Neural cell (in vitro differentiated cells): Measurements from ENCODE around the gene ALOX5AP.

ENCODE experiments used
- EP300 ChIP-seq: fragments of 450-650 bp; conservative IDR thresholded peaks from 2 replicates; pipeline ENCODE4 v1.6.1; 2014; ENCODE audit warnings: antibody characterized with exemption, mild to moderate bottlenecking, moderate library complexity; ENCODE audit not compliant: poor library complexity, severe bottlenecking
- POLR2AphosphoS5 ChIP-seq: IDR thresholded peaks from 2 replicates; pipeline ENCODE4 v1.6.1; 2012
- REST ChIP-seq: IDR thresholded peaks from 2 replicates; pipeline ENCODE4 v1.6.1; 2012; ENCODE audit warnings: borderline replicate concordance
- TAF1 ChIP-seq: IDR thresholded peaks from 2 replicates; pipeline ENCODE4 v1.6.1; 2012; ENCODE audit warnings: low read depth
- TF ChIP-seq, protein P1 (sequence below): fragments of 450-650 bp; IDR thresholded peaks from 2 replicates; pipeline ENCODE4 v1.5.1; 2014; ENCODE audit warnings: antibody characterized with exemption, mild to moderate bottlenecking, moderate library complexity; ENCODE audit not compliant: poor library complexity, severe bottlenecking

DNA sequence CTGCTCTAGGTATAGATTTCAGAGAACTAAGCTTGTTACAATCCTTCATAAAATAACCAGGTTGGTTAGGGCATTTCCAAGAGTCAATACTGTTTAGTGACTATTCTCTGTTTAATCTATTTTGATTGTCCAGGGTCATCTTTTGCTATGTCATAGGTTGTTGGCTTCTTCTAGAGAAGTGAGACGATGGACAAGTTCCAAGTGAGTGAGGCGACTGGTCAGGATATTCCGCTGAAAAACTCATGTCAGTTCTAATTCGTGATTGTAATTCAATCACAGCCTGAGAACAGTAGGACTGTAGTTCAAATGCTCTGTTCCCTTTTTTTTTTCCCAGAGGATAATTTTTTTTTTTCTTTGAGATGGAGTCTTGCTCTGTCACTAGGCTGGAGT is 15.8 kb upstream of the ALOX5AP start:
- TF ChIP-seq, protein P1, sequence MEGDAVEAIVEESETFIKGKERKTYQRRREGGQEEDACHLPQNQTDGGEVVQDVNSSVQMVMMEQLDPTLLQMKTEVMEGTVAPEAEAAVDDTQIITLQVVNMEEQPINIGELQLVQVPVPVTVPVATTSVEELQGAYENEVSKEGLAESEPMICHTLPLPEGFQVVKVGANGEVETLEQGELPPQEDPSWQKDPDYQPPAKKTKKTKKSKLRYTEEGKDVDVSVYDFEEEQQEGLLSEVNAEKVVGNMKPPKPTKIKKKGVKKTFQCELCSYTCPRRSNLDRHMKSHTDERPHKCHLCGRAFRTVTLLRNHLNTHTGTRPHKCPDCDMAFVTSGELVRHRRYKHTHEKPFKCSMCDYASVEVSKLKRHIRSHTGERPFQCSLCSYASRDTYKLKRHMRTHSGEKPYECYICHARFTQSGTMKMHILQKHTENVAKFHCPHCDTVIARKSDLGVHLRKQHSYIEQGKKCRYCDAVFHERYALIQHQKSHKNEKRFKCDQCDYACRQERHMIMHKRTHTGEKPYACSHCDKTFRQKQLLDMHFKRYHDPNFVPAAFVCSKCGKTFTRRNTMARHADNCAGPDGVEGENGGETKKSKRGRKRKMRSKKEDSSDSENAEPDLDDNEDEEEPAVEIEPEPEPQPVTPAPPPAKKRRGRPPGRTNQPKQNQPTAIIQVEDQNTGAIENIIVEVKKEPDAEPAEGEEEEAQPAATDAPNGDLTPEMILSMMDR: no peak
- no peak for TF ChIP-seq EP300
- TF ChIP-seq POLR2AphosphoS5: no peak
- TF ChIP-seq REST: no peak
- no peak for TF ChIP-seq TAF1
